ENCODE measurements around the gene FSD1L. TPM values are rescaled to one million over a fixed set of nuclear protein-coding genes. Genes with fewer than 3 reads are reported as not detected.
"Not testable (repeated sequence)": the region's sequence is repeated elsewhere in the genome, so short reads cannot be mapped to it uniquely, and the experiment has no call there.

FSD1L gene
- total RNA-seq, 1 donor from 2014 or later = 10.8 TPM

- intact Hi-C loops (cut with DNase I); DNase-seq (ENCODE audit: low spot score): not testable (repeated sequence)
These were observed 73.2 kb downstream of the FSD1L start for GRCh38 chr9:105520992-105521391.

- DNase-seq (ENCODE audit: low spot score); intact Hi-C loops (cut with DNase I): not testable (repeated sequence)
These were observed 75.0 kb downstream of the FSD1L start for GRCh38 chr9:105522618-105523385.

- intact Hi-C loops (cut with DNase I) = no loop called here
- DNase-seq (ENCODE audit: low spot score) = no peak
These were observed 83.7 kb downstream of the FSD1L start for GRCh38 chr9:105531530-105531929.

DNA sequence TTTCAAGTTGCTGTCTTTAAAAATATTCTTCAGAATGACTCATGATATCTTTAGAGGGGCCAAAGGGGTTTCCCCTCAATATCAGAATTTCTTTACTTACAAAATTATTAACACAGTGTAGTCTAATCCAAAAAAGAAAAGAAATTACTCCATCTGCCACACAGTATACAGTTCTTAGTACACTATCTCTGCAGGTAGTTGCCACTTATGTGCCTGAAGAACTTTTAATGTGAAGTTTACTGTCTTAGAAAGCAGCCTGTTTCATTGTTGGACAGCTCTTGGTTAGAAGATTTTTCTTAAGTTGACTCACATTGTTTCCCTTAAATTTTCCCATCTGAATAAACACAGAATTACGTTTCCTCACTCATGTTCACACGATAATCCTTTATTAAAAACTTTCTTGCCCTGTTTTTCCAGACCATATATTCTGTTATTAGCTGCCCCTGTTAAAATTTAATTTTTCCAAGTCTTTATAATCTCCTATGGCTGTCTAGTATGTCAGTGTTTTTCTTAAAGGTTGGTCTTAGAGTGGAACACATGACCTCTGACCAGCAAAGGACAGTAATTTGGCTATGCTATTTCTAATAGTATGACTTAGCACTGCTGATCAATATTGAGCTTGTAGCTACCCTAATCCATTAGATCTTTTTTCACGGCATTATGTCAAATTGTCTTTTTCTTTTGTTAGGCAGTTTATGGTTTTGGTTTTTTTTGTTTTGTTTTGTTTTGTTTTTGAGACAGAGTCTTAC lies 88.3 kb downstream of the FSD1L start:
- intact Hi-C loops (cut with DNase I) = no loop called here
- no peak for DNase-seq (ENCODE audit: low spot score)

DNA sequence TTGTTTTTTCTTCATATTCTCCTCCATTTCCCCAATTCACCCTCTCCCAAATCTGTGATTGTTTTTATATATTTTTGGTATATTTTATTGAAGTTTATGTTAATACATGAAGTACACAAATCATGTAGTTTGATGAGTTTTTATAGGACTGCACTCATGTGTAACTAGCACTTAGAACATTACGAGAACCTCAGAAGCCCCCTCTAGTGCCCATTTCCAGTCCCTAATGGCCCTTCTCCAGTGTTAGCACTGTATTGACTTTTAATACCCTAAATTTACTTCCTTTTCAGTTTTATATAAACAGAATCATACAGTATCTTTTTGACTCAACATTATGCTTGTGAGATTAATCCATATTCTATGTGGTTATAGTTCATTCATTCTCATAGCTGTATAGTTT lies 91.6 kb downstream of the FSD1L start:
- DNase-seq (ENCODE audit: low spot score) = no peak
- intact Hi-C loops (cut with DNase I) = no loop called here

DNA sequence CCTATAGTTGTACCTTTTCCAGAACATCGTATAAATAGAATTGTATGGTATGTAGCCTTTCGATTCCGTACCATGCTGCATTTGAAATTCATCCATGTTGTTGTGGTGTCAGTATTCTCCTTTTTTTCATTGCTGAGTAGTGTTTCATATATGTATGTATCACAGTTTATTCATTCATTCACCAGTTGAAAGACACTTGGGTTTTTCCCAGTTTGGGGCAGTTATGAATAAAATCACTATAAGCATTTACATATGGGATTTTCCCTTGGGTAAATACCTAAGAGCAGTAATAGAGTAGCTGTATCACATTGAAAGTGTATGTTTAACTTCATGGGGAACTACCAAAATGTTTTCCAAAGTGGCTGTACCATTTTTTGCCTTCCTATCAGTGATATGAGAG lies 94.0 kb downstream of the FSD1L start:
- DNase-seq (ENCODE audit: low spot score) = no peak
- intact Hi-C loops (cut with DNase I) = no loop called here

DNA sequence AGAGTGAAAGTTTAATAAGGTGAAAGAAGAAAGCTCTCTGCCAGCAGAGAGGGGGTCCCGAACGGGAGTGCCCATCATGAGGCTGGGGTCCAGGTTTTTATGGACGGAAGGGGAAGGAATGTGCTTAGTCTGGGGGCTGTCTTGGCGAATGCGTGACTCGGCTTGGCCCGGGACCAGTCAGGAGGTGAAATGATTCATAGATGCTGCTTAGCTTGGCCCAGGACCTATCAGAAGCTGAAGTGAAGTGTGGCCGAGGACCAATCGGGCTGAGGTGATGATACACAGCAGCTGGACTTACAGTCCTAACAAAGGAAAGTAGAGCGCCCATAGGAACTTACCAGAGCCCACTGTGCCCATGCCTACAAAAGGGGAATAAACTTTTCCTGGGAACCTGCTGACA lies 106.2 kb downstream of the FSD1L start:
- intact Hi-C loops (cut with DNase I) = loop anchor here (10.0 kb wide), 1 partner anchor 99 kb away; no protein-coding TSS in a partner anchor
- no peak for DNase-seq (ENCODE audit: low spot score)

DNA sequence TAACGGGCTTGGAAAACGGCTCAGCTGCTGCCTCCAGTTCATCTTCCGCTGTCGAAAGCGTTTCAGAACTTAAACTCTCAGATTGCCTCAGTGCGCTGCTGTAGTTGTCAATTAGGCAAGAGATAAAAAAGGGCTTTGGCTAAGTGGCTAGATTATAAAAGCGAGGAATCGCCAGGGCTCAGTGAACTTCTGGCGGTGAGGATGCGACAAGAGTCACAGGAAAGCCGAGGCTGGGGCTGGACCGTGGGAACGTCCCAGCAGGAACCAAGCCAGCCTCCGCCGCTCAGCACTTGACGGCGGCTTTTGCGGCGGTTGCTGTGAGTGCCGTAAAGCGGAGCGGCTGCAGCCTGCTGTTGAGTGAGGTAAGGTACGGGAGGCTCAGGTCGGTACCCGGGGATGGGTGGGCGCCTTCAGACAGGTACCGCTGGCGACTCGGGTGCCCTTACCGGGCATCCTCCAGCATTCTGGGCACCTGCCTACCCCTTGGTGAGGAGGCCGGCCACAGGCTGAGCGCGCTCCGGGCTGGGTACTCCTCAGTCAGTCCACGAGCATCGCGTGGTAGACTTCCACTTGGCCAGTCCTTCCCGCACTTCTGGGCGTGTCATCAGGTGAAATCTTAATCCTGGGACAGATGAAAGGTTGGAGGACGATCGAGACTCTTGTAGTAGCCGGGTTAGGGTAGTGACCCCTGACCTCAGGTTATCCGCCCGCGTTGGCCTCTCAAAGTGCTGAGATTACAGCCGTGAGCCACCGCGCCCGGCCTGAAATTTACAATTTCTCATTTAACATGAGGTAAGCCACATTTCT lies 110.2 kb downstream of the FSD1L start, which contains the start of gene FKTN:
TSS of gene FKTN (plus strand) at position 328 of the 807 bp plus-strand sequence. CDS start 16,902 bp downstream, outside the sequence.
- peak; percentile 95 for DNase-seq (ENCODE audit: low spot score)
- intact Hi-C loops (cut with DNase I) = loop anchor here (5.0 to 10.0 kb wide), 2 partner anchors 103 to 311 kb away; no protein-coding TSS in a partner anchor

DNA sequence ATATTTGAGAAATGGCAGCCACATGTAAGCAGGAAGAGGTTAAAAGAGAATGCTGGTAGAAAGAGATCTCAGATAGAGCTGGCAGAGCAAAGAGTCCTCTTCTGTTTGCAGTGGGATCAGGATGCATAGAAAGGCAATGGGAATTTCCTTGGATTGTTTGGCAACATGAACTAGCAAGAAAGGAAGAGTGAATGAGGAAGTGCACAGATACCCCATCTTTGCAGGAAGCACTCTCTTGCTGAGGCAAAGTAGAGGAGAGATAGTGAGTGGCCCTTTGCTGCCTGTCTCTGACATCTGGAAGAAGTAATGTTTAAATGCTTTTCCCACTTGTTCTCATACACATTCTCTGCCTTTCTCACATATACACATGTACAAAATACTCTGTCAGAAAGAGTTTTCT lies 124.6 kb downstream of the FSD1L start:
- DNase-seq (ENCODE audit: low spot score) = no peak
- intact Hi-C loops (cut with DNase I) = no loop called here

DNA sequence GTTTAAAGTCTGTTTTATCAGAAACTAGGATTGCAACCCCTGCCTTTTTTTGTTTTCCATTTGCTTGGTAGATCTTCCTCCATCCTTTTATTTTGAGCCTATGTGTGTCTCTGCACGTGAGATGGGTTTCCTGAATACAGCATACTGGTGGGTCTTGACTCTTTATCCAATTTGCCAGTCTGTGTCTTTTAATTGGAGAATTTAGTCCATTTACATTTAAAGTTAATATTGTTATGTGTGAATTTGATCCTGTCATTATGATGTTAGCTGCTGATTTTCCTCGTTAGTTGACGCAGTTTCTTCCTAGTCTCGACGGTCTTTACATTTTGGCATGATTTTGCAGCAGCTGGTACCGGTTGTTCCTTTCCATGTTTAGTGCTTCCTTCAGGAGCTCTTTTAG lies 132.1 kb downstream of the FSD1L start:
- intact Hi-C loops (cut with DNase I); DNase-seq (ENCODE audit: low spot score): not testable (repeated sequence)

DNA sequence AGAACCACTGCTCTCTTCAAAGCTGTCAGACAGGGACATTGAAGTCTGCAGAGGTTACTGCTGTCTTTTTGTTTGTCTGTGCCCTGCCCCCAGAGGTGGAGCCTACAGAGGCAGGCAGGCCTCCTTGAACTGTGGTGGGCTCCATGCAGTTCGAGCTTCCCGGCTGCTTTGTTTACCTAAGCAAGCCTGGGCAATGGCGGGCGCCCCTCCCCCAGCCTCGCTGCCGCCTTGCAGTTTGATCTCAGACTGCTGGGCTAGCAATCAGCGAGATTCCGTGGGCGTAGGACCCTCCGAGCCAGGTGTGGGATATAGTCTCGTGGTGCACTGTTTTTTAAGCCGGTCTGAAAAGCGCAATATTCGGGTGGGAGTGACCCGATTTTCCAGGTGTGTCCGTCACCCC lies 133.7 kb downstream of the FSD1L start:
- DNase-seq (ENCODE audit: low spot score); intact Hi-C loops (cut with DNase I): not testable (repeated sequence)

GRCh38 chr9:105593145-105593544 lies 145.3 kb downstream of the FSD1L start:
- no peak for DNase-seq (ENCODE audit: low spot score)
- intact Hi-C loops (cut with DNase I) = no loop called here

Other genes with a start within 250 kb of the FSD1L start
- 22.6 TPM for gene SLC44A1, start 203.4 kb upstream of the FSD1L start, total RNA-seq
- gene FKTN, start 110.1 kb downstream of the FSD1L start, total RNA-seq = 8.8 TPM
- not detected for gene TAL2, start 214.4 kb downstream of the FSD1L start, total RNA-seq
- 36.2 TPM for gene TMEM38B, start 246.5 kb downstream of the FSD1L start, total RNA-seq